Stimulated activated CD4-positive, alpha-beta T cell treated with anti-CD3 and anti-CD28 coated beads, Interleukin-1b, Interleukin-23, amount 100 ng/mL, for 24 hours (primary cell): ENCODE measurements around the gene SSB.
"Not testable (repeated sequence)": the region's sequence is repeated elsewhere in the genome, so short reads cannot be mapped to it uniquely, and the experiment has no call there.

Experiments
- DNase-seq, 4 experiments: peaks; one replicate each; pipeline ENCODE4 v3.0.0-alpha.2; 2020; ENCODE audit warnings: low read depth in 4 of 4, low spot score in 1 of 4

The SSB gene

DNA sequence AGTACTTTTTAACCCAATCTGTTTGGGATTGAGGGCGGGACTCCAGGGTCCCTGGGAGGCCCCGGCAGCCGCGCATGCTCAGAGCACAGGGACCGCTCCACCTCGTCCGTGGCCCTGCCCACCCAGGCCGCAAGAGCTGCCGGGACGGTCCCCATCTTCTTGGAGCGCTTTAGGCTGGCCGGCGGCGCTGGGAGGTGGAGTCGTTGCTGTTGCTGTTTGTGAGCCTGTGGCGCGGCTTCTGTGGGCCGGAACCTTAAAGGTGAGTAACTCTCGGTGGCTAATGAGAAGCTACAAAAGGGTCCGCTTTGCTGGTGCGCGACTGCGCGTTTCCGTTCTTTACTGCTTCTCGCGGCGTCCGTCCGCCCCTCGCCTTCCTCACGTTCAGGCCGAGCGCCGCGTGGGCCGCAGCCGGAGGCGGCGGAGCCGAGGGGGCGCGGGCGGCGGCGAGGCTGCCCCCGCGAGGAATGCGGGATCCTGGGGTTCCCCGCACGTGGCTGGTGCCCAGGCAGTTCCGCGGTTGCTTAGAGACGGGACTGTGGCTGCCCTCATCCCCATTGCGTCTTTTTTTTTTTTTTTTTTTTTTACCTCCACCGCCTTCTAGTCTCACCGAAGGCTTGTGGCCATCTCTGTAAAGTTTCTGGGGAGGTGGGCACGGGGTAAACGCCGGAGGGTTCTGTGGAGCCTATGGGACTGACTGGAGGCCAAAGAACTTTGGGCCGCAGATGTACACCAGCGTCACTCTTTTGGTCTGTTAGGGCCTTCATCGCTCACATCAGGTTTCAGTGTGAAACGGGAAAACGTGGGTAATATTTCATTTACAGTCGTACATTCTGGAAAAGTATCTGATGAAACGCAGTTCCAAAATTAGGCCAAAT, at the start of gene SSB:
SSB (plus strand) TSS at position 154 of the 875 bp plus-strand sequence. CDS start 2,090 bp downstream, outside the sequence.
- peak; percentile 90 to 96 (median 93) for DNase-seq

DNA sequence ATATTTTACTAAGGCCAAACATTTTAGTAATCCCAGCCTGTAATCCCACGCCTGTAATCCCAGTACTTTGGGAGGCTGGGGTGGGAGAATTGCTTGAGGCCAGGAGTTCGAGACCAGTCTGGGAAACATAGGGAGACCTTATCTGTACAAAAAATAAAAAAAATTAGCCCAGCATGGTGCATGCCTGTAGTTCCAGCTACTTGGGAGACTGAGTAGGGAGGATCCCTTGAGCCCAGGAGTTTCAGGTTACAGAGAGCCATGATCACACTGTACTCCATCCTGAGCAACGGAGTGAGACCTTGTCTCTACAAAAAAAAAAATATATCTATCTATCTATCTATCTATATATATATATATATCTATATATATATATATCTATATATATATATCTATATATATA, 45.9 kb upstream of the SSB start:
- no peak for DNase-seq

DNA sequence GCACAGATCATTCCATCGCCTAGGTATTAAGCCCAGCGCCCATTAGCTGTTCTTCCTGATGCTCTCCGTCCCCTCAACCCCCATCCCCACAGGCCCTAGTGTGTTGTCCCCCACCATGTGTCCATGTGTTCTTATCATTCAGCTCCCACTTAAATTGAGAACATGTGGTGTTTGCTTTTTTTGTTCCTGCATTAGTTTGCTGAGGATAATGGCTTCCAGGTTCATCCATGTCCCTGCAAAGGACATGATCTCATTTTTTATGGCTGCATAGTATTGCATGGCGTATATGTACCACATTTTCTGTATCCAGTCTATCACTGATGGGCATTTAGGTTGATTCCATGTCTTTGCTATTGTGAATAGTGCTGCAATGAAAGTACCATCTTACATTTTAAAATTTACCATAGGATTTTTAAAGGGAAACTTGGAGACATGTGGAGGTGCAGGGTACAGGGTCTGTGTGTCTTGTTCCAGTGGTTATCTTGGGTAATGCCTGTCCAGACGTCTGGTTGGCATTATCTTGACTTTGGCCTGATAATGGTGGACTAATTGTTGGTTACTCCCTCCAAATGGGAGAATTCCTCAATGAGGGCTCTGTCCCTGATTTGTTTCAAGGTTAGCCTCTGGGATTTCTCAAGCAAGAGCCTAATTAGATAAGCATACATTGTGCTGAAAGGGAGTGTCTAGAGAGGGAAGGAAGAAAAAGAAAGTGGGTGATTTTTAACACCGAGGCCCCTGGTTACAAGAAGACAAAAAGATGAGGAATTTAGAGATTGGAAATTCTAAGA, 43.4 kb upstream of the SSB start:
- DNase-seq = no peak

DNA sequence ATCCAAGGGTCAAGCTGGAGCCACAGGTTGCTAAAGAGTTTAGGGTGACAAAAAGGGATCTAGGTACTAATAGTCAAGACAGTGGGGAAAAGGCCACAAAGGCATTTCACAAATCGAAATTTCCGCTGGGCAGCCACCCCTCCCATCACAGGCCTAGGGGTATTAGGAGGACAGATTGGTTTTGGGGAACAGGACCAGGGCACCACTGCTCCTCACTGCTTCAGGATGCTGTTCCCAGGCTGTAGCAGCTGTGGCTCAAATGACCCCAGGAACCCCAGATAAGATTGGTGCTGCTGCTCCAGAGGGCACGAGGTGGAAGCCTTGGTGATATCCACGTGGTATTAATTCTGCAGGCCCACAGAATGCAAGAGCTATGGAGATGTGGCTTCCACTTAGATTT, 42.3 kb upstream of the SSB start:
- DNase-seq = no peak

DNA sequence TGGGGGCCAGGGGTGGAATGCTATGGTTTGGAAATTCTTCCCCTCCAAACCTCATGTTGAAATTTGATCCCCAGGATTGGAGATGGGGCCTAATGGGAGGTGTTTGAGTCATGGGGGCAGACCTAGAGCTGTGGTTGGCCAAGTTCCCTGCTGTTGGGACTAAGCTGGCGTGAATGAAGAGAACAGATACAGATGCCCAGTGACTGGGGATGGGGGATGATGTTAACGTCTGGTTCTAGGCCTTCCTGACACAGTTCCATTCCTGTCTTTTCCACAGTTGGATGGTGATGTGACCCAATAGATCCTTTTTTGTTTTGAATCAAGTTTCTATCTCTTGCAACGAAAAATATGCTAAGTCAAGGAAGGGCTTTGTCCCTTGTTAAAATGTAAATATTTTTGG, 41.3 kb upstream of the SSB start:
- no peak for DNase-seq

DNA sequence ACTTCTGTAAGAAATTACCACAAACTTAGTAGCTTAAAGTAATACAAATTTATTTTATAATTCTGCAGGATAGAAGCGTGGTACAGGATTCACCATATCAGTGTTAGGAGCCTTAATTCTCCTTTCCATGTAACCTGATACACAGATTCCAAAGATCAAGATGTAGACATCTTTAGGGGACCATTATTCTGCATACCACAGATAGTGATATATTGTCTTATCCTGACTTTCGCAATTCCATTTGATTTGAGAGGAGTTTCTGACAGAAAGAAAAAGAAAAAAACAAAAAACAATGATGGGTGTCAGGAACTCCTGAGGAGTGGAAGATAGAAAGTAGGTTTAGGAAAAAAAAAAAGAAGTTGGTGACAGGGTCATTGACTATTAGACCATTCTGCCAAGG, 40.9 kb upstream of the SSB start:
- DNase-seq = no peak

DNA sequence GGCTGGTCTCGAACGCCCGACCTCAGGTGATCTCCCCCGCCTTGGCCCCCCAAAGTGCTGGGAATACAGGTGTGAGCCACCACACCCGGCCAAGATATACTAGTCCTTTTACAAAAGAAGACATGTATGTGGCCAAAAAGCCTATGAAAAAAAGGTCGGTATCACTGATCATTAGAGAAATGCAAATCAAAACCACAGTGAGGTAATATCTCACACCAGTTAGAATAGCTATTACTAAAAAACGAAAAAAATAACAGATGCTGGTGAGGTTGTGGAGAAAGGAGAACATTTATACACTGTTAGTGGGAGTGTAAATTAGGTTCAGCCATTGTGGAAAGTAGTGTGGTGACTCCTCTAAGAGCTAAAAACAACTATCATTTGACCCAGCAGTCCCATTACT, 38.7 kb upstream of the SSB start:
- DNase-seq = no peak

DNA sequence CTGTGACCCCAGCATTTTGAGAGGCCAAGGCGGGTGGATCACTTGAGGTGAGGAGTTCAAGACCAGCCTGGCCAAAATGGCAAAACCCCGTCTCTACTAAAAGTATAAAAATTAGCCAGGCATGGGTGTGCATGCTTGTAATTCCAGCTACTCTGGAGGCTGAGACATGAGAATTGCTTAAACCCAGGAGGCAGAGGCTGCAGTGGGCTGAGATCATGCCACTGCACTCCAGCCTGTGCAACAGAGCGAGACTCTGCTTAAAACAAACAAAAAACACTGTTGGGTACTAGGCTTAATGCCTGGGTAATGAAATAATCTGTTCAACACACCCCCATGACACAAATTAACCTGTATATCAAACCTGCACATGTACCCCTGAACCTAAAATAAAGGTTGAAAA, 37.9 kb upstream of the SSB start:
- not testable (repeated sequence) for DNase-seq

DNA sequence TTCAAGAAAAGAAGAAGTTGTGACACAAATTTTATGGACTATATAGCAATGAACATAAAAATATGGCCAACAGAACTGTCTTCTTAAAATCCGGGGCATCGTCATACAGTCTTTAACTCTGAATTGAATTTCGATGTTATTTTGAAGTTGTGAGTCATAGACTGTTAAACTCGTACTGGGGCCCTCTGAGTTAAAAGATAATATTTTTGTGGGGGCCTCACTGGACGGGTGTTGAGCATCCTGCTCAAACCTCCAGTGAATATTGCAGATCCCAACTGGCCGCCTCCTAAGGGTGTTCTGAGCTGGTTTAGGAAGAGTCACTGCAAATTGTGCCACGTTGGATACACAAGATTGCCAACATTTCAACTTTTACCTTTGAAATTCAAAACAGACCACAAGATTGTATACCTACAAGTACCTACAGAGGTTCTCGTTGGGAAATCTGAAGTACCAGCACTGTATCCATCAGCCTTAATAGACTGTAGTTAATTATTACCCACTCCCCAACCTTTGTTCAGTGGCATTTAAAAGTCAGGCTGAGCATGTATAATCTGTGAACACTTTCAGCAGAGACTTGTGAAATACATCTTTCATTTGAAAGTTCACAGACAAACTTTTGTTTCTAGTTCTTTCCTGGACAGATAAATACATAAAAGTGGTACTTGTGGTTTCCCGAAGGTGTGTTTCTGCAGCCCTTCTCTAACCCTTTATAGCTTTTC, 37.3 kb upstream of the SSB start:
- DNase-seq = no peak

DNA sequence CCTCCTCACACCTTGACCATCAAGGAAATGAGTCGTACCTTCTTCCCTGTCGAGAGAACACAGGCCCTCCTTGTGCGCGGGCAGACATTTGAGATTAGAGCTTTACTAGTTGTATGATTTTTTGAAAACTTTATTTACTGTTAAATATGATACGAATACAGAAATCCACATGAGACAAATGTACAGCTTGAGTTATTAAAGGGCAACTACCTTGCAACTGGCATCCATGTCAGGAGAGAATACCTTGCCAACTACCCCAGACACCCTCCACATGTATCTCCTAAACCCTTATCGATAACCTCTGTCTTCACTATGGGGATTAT, 36.7 kb upstream of the SSB start:
- no peak for DNase-seq

DNA sequence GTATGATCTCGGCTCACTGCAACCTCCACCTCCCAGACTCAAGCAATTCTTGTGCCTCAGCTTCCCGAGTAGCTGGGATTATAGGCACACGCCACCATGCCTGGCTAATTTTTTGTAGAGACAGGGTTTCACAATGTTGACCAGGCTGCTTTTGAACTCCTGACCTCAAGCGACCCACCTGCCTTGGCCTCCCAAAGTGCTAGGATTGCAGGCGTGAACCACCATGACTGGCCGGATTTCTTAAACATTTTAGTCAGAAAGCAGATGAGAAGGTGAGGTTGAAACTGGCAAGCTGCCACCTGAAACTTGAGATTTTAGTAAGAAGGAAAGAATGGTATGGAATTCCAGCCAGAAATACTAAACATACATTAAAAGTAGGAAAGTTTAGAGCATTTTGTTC, 33.1 kb upstream of the SSB start:
- DNase-seq = no peak

DNA sequence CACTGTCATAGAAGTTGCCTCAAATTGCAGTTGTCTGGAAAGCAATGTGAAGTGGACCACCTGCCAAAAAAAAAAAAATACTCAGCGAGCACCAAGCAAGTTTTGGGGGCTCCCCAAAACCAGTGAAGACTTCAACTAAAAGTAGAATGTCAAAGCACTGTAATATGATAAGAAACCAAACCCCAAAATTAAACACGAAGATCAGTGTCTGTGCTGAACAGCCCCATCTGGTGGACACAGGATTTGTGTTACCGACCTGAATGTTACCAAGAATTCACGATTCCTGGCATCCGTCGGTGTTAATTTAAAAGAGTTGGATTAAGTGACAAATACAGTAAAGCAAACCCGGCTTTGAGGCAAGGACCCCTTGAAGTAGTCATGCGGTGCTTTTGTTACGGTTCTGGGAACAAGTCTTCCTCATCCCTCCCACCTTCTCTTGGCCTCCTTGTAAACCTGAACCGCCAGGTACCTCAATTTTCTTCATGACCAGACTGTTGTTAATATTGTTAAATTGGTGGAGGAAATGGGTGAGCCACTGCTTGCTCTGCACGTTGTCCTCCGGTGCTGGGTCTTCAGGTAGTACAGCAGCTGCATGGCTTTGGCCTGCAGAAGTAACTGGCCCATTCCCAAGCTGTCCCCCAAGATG, 31.3 kb upstream of the SSB start:
- DNase-seq = peak in 3 of 4 experiments; percentile 12 to 32 (median 26)

DNA sequence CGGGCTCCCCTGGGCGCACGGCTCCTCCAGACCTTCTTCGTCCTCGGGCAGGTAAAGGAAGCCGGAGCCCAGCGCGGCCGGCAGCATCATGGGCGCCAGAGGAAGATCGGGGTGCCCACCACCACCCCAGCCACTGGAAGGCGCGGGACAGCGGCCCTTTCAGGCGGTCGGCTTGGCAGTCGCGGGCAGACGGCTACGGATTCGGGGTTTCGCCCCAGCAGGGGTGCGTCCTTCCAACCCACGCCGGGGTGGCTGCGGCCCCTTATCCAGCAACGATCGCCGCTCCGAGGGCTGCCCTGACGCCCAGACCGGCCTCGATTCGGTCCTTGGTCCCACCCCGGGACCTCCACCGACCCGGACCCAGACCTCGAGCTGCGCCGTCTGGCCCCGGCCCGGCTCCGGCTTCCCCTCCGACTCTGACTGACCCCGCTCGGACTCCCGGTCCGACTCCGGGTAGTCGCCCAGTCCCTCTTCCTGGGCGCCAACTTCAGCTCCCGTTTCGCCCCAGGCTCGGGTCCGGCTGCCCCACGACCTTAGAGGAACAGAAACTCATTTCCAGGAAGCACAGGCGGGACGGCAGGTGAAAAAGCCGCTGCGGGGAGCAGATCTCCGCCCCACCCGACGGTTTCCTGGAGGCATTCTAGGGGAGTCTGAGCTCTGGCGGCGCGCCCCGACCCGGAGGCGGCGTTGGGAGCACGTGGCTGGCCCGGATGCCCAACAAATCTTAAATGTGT, 30.2 kb upstream of the SSB start:
- DNase-seq = peak in 1 of 4 experiments; percentile 13

DNA sequence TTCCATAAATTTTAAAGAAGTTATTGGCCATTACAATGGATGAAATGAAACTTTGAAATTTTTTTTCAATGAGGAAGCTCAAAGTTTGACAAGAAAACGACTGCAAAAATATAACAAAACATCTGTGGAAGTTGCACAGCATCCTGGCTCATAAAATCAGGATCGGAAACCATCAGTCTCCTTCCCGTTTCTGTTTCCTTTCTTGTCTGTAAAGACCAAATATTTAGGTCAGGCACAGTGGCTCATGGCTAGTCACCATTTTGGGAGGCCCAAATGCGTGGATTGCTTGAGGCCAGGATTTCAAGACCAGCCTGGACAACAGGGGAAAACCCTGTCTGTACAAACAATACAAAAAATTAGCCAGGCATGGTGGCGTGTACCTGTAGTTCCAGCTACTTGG, 27.6 kb upstream of the SSB start:
- DNase-seq = no peak

DNA sequence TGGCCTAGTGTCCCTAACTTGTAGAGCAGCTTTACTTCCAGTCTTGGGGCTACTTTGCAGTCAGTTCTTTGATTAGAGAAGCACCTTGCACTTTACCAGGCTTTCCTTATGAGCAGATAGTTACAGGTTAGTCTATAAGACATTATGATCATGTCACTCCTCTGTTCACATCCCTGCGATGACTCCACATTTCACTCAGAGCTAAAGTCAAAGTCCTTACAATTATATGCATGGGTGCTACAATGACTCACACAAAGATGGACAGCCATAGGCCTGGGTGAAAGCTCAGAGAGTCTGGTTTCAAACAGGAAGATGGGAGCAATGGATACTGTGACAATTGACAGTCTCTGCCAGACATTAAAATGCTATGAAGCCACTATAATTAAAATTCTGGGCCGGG, 27.1 kb upstream of the SSB start:
- no peak for DNase-seq

DNA sequence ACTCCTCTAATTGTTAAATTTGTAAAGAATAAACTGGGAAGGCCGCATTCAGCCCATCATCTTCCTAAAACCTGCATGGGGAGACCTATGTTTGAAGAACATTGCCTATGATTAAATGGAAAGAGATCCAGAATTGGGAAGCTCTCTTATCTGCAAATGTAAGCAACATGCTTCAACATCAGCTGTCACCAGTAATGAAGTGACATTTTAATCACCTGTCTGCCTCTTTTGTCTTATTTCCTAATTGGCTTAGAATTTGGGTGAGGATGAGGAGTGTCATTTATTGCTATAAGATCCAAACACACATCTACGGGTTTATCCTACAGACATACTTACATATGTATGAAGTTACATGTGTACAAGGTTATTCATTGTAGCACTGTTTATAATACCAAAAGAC, 26.0 kb upstream of the SSB start:
- DNase-seq = no peak

DNA sequence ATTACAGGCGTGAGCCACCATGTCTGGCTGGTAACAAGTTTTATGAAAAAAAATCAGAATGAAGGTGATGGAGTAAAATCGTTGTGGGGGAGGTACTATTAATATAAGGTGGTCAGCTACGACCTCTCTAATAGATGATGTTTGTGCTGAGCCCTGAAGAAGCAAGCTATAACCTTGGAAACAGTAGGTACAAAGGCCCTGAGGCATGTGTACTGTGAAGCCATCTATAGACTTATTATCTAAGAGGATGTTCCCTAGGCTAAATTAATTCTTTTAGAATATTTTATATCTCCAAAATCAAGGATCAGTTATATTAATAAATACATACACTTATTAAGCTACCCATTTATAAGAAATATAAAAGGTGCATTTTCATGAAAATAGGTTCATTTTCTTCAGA, 23.3 kb upstream of the SSB start:
- no peak for DNase-seq

DNA sequence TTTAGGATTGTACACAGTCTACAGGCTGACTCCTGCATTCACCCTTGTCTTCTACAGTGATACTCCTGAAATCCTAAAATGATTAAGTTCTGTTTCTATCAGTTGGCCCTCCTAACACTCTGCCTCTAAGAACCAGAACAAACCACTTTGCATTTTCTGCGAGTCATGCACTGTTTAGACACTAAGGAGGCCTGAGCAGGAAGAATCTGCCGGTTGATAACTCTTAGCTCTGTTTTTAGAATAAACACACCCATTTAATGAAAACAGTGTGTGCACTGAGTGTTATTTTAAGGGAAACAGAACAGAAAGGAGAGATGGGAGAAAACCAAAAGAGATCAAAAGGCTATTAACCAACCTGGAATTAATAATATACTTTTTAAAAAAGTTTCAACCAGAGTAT, 22.9 kb upstream of the SSB start:
- DNase-seq = no peak

DNA sequence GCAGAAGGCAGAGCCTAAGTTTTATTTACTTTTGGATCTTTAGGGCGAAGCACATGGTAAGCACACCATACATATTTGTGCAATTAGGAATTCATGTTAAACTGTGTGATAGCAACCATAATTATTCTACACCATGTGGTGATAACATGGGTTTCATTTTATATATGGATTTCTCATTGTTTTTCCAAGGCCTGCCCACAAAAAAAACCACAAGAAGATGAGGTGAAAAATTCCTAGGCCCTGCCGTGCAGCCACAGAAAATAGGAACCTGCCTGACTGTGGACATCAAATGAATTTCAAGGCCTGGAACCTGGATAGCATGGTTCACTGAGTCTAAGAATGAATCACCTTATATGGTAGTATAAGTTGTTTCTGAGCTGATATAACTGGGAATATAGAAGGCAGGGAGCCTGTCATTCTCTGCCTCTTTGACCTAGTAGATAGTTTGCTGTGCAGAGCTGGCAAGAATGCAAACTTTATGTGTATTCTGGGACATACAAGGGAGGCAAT, 22.4 kb upstream of the SSB start:
- DNase-seq = no peak

DNA sequence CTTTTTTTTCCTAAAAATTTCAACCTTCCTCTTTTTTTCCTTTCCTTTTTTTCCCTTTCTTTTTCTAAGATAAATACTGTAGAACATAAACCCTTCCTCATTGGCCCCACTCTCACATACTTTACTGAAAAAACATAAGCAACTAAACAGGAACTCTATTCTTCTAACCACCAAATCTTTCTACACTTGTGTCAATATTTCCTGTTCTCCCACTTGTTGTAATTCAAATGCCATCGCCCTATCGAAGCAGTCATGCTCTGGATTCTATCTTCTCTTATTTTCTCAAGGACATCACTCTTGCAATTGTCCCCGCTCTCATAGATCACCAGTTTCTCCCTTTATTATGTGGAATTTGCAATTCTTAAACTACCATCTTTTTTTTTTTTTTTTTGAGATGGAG, 20.2 kb upstream of the SSB start:
- no peak for DNase-seq
